RWPE2 (cell line): ENCODE measurements around the gene PTPRA.

Experiments
- ATAC-seq: fragments of 200-7000 bp; cut with Tn5 transposase; 3 replicates; pipeline ENCODE4 v1.9.1; 2021; ENCODE audit warnings: low read depth
- DNase-seq: peaks from one replicate; pipeline ENCODE4 v3.0.0-alpha.2; 2020; ENCODE audit warnings: low spot score
- H3K27ac ChIP-seq: fragments of 450-650 bp; 2 replicates; pipeline ENCODE4 v1.5.1; 2017; ENCODE audit warnings: mild to moderate bottlenecking; ENCODE audit not compliant: poor library complexity, severe bottlenecking
- H3K27me3 ChIP-seq: fragments of 250-450 bp; sonication (Bioruptor Pico); 2 replicates; pipeline ENCODE4 v1.5.1; 2021; ENCODE audit warnings: mild to moderate bottlenecking, moderate library complexity; ENCODE audit not compliant: insufficient read depth, poor library complexity, severe bottlenecking
- H3K36me3 ChIP-seq: fragments of 250-450 bp; sonication (Bioruptor Pico); 2 replicates; pipeline ENCODE4 v1.5.1; 2020; ENCODE audit warnings: low read depth, mild to moderate bottlenecking, moderate library complexity
- H3K4me1 ChIP-seq: fragments of 250-450 bp; sonication (Bioruptor Pico); 2 replicates; pipeline ENCODE4 v1.5.1; 2021; ENCODE audit warnings: mild to moderate bottlenecking, moderate library complexity; ENCODE audit not compliant: insufficient read depth, poor library complexity, severe bottlenecking
- H3K4me3 ChIP-seq: fragments of 250-450 bp; sonication (Bioruptor Pico); 2 replicates; pipeline ENCODE4 v1.5.1; 2021; ENCODE audit warnings: mild to moderate bottlenecking, moderate library complexity; ENCODE audit not compliant: severe bottlenecking
- H3K9me3 ChIP-seq: fragments of 250-450 bp; sonication (Bioruptor Pico); 2 replicates; pipeline ENCODE4 v1.5.1; 2021; ENCODE audit warnings: mild to moderate bottlenecking, moderate library complexity; ENCODE audit not compliant: severe bottlenecking
- TF ChIP-seq, protein P1 (sequence below): fragments of 450-650 bp; IDR thresholded peaks from one replicate; pipeline ENCODE4 v1.5.1; 2017; ENCODE audit warnings: mild to moderate bottlenecking, moderate library complexity; ENCODE audit not compliant: poor library complexity, severe bottlenecking

PTPRA gene

DNA sequence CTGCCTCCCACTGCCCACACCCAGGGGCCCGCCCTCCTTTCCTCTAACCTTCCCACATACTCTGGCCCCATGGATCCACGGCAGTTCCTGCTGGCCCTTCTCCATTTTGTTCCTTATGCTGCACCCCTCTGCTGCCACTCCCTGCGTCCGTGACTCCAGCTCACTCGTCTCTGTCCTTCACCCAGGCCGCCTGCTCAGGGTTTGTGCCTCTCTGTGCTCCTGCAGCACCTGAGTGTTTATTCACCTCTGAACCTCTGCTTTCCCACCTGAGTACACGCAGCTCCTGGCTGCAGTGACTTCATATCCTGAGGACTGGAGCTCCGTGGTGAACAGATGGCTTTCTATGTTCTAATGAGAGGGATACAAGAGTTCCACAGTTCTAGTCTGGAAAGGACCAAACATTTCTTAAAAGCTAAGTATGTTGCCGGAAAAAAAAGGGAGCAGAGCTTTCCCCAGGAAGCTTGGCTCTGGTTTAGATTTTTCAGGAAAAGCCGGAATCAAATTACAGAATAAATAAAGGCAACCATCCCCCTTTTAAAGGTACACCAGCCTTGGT is 168.7 kb downstream of the PTPRA start:
- Histone ChIP-seq H3K4me1 (no peaks in the 10 kb centered on the region), H3K27ac (peak overlapping the region; percentile 57), H3K36me3 (peaks cover 5% of the 10 kb centered on the region), H3K9me3 (no peaks in the 10 kb centered on the region), H3K4me3 (no peak overlapping the region), H3K27me3 (no peaks in the 10 kb centered on the region)
- ATAC-seq (no peak), DNase-seq (no peak)
- TF ChIP-seq, protein P1, sequence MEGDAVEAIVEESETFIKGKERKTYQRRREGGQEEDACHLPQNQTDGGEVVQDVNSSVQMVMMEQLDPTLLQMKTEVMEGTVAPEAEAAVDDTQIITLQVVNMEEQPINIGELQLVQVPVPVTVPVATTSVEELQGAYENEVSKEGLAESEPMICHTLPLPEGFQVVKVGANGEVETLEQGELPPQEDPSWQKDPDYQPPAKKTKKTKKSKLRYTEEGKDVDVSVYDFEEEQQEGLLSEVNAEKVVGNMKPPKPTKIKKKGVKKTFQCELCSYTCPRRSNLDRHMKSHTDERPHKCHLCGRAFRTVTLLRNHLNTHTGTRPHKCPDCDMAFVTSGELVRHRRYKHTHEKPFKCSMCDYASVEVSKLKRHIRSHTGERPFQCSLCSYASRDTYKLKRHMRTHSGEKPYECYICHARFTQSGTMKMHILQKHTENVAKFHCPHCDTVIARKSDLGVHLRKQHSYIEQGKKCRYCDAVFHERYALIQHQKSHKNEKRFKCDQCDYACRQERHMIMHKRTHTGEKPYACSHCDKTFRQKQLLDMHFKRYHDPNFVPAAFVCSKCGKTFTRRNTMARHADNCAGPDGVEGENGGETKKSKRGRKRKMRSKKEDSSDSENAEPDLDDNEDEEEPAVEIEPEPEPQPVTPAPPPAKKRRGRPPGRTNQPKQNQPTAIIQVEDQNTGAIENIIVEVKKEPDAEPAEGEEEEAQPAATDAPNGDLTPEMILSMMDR = no peak

DNA sequence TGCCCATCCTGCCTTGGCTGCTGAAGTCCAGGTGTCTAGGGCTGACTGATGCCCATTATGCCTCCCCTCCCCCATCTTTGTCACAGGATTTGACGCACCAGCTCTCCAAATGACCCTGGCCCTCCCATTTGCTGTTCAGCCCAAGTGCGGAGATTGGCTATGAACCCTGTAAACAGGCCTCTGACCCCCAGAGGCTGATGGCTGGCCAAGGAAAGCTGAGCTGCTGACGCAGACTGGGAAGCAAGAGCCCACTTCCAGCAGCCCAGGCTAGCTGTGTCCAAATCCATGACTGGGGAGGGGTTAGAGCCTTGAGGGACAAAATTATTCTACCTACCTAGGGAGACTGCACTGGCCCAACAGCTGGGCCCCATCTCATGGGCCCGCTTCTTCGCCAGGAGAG is 169.3 kb downstream of the PTPRA start:
- Histone ChIP-seq H3K27me3 (no peaks in the 10 kb centered on the region), H3K36me3 (peaks cover 7% of the 10 kb centered on the region), H3K4me3 (no peak overlapping the region), H3K27ac (peak overlapping the region; percentile 57), H3K4me1 (no peaks in the 10 kb centered on the region), H3K9me3 (no peaks in the 10 kb centered on the region)
- no peak for DNase-seq
- ATAC-seq = no peak
- TF ChIP-seq, protein P1 = no peak

DNA sequence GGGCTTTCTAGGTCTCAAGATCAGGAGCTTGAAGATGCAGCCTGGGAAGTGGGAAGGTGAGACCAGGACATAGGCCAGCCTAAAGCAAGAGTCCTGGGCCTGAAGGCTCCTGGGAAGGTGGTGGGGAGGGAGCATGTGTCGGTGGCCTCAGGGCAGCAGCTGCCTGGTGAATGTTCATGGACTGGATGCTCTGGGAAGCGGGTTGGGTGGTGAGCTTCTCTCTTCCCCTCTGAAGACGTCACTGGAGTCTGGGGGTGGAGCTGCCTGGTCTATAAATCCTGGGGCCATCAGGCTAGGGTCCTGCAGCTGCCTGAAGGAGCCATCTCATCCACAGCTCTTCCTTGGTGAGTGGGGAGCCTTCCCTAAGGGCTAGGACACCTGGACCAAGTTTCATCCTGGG is 170.0 kb downstream of the PTPRA start, which contains the start of gene GNRH2:
GNRH2 (plus strand) TSS at position 301 of the 400 bp plus-strand sequence. CDS start 793 bp downstream, outside the sequence.
- TF ChIP-seq, protein P1 = no peak

DNA sequence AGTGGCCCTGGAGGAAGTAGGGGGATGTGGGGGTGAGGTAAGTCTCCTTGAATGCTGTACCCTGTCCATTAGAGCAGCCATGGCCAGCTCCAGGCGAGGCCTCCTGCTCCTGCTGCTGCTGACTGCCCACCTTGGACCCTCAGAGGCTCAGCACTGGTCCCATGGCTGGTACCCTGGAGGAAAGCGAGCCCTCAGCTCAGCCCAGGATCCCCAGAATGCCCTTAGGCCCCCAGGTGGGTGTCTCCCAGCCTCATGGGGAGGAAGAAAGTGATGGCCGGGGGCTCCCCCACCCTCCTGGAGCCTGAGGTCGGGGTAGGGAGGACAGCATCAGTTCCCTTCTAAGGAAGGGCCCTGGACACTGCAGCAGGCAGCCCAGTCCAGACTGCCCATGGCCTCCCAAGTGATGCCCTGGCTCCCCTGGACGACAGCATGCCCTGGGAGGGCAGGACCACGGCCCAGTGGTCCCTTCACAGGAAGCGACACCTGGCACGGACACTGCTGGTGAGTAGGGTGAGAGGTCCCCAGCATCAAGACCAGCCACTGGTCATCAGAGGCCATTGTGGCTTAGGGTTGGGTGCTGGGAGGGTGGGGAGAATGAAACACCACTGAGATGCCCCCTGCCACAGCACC is 171.2 kb downstream of the PTPRA start:
- no peak overlapping the region for H3K4me3 ChIP-seq

More for the DNA sequence above, 170.0 kb downstream of the PTPRA start, which contains the start of gene GNRH2:
- DNase-seq = no peak
- no peaks in the 10 kb centered on the region for H3K4me1 ChIP-seq
- peaks cover 14% of the 10 kb centered on the region for H3K36me3 ChIP-seq
- no peaks in the 10 kb centered on the region for H3K9me3 ChIP-seq
- ATAC-seq = no peak
- H3K27ac ChIP-seq = peak within 1 kb of the TSS; percentile 57
- no peaks in the 10 kb centered on the region for H3K27me3 ChIP-seq
- no peak within 1 kb of the TSS for H3K4me3 ChIP-seq

More for the DNA sequence above, 171.2 kb downstream of the PTPRA start:
- Histone ChIP-seq H3K4me1 (no peaks in the 10 kb centered on the region), H3K27ac (no peak overlapping the region), H3K36me3 (peaks cover 25% of the 10 kb centered on the region), H3K9me3 (no peaks in the 10 kb centered on the region), H3K27me3 (no peaks in the 10 kb centered on the region)
- DNase-seq (no peak), ATAC-seq (no peak)
- TF ChIP-seq, protein P1 = no peak
